Fibroblast of the aortic adventitia (primary cell): ENCODE results near the gene TFAP2A. TPM values are rescaled to one million over a fixed set of nuclear protein-coding genes. Genes with fewer than 3 reads are reported as not detected.

Experiments used
- DNase-seq: peaks from one replicate; pipeline ENCODE4 v3.0.0-alpha.2; 2010; ENCODE audit warnings: low read depth
- H3K4me3 ChIP-seq: 2 replicates; pipeline ENCODE4 v1.5.1; 2011; ENCODE audit warnings: low read depth, mild to moderate bottlenecking, control low read depth, low read length, moderate library complexity
- total RNA-seq: library from RNA; depleted of rRNA; stranded (reverse); fragments of >200 nt; gene quantifications from 2 replicates; pipeline ENCODE4 v1.2.3, GENCODE V29; 2012; ENCODE audit warnings: low replicate concordance
- TF ChIP-seq, protein P1 (sequence below): IDR thresholded peaks from 2 replicates; pipeline ENCODE4 v1.5.1; 2011; ENCODE audit warnings: mild to moderate bottlenecking, low read length, control low read depth, inconsistent platforms; ENCODE audit not compliant: insufficient read depth

The TFAP2A gene
- total RNA-seq, 1 donor = 1.4 TPM

- TF ChIP-seq, protein P1, sequence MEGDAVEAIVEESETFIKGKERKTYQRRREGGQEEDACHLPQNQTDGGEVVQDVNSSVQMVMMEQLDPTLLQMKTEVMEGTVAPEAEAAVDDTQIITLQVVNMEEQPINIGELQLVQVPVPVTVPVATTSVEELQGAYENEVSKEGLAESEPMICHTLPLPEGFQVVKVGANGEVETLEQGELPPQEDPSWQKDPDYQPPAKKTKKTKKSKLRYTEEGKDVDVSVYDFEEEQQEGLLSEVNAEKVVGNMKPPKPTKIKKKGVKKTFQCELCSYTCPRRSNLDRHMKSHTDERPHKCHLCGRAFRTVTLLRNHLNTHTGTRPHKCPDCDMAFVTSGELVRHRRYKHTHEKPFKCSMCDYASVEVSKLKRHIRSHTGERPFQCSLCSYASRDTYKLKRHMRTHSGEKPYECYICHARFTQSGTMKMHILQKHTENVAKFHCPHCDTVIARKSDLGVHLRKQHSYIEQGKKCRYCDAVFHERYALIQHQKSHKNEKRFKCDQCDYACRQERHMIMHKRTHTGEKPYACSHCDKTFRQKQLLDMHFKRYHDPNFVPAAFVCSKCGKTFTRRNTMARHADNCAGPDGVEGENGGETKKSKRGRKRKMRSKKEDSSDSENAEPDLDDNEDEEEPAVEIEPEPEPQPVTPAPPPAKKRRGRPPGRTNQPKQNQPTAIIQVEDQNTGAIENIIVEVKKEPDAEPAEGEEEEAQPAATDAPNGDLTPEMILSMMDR = no peak
- H3K4me3 ChIP-seq = no peak overlapping the region
- DNase-seq = no peak
These were observed 38.7 kb upstream of the TFAP2A start for GRCh38 chr6:10453596-10453995.

GRCh38 chr6:10451828-10452509, 37.1 kb upstream of the TFAP2A start:
- TF ChIP-seq, protein P1 = no peak
- DNase-seq = peak; percentile 80
- no peak overlapping the region for H3K4me3 ChIP-seq

DNA sequence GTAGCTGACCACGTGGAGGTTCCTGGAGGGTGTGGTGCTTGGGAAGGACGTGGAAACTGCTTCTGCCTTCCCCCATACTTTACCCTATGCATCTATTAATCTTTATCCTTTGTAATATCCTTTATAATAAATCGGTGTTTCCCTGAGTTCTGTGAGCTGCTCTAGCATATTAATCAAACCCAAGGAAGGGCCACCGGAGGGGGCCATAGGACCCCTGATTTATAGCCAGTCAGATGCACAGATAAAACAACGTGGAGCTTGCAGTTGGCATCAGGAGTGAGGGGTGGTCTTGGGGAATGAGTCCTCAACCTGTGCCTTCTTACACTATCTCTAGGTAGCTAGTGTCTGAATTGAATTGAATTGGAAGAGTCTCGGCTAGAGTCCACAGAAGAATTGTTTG, 36.5 kb upstream of the TFAP2A start:
- no peak for DNase-seq
- H3K4me3 ChIP-seq = no peak overlapping the region
- TF ChIP-seq, protein P1 = no peak

DNA sequence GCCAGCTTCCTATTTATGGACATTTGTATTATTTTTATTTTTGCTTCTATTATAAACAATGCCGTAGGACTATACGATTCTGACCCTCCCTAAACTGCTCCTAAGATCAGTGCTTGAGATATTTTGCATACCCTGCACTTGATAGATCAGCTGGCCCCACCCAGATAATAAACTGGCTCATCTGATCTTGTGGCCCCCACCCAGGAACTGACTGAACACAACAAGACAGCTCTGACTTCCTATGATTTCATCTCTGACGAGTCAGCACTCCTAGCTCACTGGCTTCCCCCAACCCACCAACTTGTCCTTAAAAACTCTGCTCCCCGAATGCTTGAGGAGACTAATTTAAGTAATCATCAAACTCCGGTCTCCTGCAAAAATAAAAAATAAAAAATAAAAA, 34.9 kb upstream of the TFAP2A start:
- no peak for DNase-seq
- TF ChIP-seq, protein P1 = no peak
- no peak overlapping the region for H3K4me3 ChIP-seq

GRCh38 chr6:10448096-10448495, 33.2 kb upstream of the TFAP2A start:
- H3K4me3 ChIP-seq = no peak overlapping the region
- TF ChIP-seq, protein P1 = no peak
- DNase-seq = no peak

DNA sequence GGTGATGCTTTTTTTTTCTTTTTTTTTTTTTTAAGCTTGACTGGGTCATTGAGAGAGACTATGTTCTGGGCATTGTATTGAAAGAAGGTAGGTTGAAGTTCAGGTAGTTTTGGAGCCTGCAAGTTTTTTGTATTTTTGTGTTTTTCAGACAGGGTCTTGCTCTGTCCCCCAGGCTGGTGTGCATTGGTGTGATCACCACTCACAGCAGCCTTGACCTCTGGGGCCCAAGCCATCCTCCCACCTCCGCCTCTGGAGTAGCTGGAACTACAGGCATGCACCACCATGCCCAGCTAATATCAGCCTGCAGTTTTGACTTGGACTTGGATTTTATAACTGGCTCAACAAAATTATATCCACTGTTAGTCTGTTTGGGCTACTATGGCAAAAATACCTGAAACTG, 31.7 kb upstream of the TFAP2A start:
- no peak for DNase-seq
- TF ChIP-seq, protein P1 = no peak
- no peak overlapping the region for H3K4me3 ChIP-seq

- no peak for DNase-seq
- TF ChIP-seq, protein P1 = no peak
- H3K4me3 ChIP-seq = no peak overlapping the region
These were observed 26.8 kb upstream of the TFAP2A start for GRCh38 chr6:10441655-10442009.
